HG03520 (cell line): Measurements from ENCODE around the gene SYDE2.
A peak's percentile ranks its signal among the peaks of the same experiment; 100 is the strongest.
"Not testable (repeated sequence)": the region's sequence is repeated elsewhere in the genome, so short reads cannot be mapped to it uniquely, and the experiment has no call there.

Experiments used
- ATAC-seq: cut with Tn5 transposase; IDR thresholded peaks from one replicate; pipeline ENCODE4 v1.9.1; 2021; ENCODE audit warnings: mild to moderate bottlenecking, moderate library complexity; ENCODE audit not compliant: unreplicated experiment

SYDE2 gene

DNA sequence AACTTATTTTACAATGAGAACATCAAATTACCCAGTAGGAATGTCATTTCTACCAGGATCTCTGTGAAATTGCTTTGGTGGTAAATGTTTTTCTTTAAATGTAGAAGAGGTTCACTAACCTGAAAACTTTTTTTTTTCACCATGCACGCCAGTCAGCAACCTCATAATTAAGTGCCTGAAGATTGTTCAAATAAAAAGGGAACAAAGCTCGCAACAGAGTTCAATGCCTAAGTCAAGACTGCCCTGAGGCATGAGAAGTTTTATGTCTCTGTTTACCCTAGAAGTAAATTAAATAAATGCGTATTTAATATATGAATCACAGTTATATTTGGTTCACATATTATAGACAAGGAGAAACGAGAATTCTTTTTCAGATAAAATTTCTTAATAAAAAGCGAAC is 13.8 kb upstream of the SYDE2 start:
- no peak for ATAC-seq

GRCh38 chr1:85208488-85208887 is 7.7 kb upstream of the SYDE2 start:
- ATAC-seq, result no peak

DNA sequence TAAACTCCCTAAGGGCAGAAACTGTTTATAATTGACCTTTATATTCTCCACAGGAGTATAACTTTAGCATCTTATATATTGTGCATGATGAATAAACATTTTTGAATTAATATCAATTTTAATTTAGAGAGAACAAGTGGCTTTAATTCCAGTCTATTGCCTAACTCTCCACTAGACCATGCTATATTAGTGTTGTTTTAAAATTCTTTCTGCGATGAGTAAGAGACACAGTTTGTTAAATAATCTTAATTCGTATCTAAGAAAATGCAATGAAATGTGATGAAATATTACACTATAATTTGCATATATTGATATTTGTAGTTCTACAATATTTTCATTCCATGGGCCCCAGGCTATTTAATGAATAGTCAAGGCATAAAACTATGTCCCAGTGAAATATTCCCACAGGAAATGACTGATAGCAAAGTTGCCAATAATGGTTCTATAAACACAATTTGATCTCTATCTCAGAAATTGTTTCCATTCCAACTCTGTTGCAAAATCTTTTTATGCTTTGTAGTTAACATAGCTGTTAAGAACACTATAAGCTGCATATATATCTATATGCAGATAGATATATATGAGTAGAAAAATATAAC is 2.9 kb upstream of the SYDE2 start:
- no peak for ATAC-seq

- ATAC-seq, result no peak
These were observed 2.0 kb upstream of the SYDE2 start for GRCh38 chr1:85202864-85203255.

GRCh38 chr1:85202092-85202863 is 1.5 kb upstream of the SYDE2 start:
- ATAC-seq, result no peak

DNA sequence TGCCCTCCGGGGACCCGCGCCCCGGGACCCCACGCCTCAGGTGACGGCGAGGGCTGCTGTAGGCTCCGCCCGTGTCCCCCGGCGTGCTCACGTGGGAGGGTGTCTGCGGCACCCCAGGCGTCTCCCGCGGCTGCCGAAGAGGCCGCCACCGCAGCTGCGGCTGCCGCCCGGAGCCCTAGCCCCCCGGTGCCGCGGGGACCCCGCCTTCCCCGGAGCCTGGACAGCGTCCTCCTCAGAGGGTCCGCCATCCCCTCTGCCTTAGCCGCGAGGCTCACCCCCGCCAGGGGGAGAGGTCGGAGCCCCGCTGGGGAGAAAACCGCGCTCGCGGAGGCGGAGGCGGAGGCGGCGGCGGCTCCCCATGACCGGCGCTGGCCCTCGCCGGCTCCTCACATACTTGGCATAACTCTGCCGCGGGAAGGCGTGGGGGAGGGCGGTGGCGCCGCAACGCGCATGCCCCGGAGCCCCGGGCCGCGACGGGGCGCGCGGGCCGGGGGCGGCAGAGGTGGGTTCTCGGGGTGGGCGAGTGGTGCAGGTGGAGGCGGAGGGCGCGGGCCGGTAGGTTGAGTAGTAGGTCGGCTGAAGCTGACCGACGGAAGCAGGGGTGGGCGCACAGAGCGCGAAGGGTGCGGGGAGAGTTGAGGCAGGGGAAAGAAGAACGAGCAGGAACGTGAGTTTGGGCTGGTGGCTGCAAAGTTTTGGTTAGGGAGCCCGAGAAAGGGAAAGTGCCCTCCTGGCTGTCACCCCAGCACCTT is 700 bp upstream of the SYDE2 start:
- ATAC-seq, result peak; percentile 39

DNA sequence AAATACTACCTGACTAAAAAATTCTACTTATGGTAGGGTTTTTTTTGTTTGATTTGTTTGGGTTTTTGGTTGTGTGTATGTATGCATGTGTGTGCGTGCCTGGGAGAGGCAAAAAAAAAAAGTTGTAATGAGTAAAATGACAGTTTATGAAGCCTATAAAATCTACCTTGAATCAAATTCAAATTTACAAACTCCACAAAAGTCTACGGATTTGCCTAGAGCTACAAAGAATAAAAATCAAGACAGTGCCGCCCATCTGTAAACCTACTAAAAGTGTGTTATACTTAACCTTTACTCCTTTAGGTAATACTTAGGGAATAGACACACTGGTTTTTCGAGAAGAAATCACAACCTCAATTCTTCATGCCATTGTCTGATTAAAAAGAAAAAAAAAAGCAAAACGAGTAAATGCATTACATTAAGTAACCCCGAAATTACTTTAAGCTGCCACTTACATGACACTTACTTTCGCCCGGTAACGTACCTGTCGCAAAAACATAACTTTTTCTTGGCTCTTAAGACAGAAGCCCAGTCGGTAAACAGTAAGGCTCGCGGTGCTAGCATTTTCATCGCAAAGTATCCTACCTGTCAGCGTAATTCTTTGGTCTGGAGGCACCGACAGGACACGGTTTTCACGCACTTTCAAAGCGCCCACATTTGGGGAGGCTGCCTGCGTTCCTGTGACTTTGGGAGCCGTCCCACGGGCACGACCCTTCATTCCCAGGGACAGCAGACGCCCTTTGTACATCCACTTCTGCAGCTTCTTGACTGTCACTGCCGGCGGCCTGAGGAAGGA is 951 bp downstream of the SYDE2 start:
- ATAC-seq, result no peak

DNA sequence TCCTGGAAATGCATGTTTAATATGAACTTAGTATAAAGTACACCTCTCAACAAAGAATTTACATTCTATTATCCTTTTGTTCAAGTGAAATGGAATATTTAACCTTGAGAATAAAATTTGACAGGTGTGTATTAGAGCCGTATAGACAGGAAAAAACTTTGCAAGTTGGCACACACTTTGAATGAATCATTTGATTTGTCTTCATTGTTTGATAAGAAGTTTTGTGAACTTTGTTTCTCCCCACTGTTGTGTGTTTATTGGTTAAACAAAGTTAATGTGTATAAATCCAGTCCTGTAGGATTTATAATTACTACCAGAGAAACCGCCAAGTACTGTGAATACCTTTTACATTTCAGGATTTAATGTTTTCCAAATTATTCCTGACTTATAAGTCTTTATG is 2.0 kb downstream of the SYDE2 start:
- ATAC-seq, result no peak

DNA sequence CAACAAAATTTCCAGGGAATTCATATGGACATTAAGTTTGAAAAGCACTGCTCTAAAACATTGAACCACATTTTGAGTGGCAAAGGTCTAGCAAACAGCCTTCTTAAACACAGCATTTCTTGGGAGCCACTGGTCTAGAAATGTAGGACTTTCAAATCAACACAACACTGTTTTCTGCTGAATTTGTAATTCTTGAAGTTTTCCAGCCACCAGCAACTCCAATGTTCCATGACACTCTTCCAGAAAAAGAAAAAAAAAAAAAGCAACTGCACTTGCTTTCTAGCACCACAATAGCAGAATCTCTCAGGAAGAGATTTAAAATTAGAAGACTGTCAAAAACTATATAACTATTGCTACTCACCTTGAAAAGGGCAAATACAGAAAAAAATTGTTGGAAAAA is 4.5 kb downstream of the SYDE2 start:
- no peak for ATAC-seq

GRCh38 chr1:85195703-85196102 is 5.1 kb downstream of the SYDE2 start:
- ATAC-seq, result no peak

- ATAC-seq, result not testable (repeated sequence)
These were observed 8.7 kb downstream of the SYDE2 start for GRCh38 chr1:85192129-85192528.

DNA sequence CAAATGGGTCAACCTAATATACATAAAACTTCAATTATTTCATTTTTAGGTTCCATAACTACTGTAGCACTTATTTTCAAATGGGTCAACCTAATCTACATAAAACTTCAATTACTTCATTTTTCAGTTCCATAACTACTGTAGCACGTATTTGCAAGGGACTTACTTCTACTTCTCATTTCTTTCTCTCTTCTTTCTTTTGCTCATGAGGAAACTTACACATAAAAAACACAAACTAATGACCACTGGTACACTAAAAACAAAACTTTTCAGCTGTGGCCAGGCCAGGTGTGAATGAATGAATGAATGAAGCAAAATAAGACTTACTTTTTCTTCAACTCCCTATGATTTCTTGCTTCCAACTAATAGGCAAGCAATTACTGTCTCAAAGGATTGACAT is 11.7 kb downstream of the SYDE2 start:
- no peak for ATAC-seq

DNA sequence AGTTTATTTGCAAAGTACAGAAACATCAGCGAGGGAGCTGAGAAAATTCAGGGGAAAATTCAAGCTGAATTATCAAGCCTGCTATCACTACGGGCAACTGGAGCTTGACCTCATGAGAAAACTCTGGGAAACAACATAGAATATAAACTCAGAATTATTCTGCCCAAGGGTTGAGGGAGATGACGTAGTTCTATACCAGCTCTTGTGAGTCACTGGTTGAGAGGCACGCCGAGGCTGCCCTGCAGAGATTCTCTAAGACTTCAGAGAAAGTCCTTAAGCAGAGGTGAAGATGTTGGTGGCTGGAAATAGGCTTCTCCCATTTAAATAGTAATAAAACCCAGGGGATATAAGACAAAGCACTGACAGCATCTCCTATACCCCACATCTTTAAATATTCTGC is 12.3 kb downstream of the SYDE2 start:
- no peak for ATAC-seq

DNA sequence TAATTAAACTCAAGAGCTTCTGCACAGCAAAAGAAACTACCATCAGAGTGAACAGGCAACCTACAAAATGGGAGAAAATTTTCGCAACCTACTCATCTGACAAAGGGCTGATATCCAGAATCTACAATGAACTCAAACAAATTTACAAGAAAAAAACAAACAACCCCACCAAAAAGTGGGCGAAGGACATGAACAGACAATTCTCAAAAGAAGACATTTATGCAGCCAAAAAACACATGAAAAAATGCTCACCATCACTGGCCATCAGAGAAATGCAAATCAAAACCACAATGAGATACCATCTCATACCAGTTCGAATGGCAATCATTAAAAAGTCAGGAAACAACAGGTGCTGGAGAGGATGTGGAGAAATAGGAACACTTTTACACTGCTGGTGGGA is 13.8 kb downstream of the SYDE2 start:
- not testable (repeated sequence) for ATAC-seq

- ATAC-seq, result no peak
These were observed 16.6 kb downstream of the SYDE2 start for GRCh38 chr1:85184245-85184644.

DNA sequence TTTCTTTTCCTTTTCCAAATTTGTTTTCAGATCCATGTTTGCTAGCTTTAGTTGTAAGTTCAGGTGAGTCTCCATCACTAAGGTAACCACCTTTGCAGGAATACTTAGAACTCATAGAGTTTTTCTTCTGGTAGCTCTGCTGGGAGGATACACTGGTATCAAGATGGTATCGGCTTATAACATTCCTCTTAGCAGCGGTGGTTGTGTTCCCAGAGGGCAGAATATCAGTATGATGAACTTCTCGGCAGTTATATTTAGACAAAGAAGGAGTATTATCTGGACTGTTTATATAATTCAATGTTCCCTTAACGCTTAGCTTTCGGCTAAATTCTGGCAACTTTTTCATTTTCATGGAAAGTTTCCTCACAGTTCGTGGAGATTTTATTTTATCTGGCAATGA is 18.1 kb downstream of the SYDE2 start:
- no peak for ATAC-seq

- ATAC-seq, result no peak
These were observed 19.9 kb downstream of the SYDE2 start for GRCh38 chr1:85180869-85181268.

DNA sequence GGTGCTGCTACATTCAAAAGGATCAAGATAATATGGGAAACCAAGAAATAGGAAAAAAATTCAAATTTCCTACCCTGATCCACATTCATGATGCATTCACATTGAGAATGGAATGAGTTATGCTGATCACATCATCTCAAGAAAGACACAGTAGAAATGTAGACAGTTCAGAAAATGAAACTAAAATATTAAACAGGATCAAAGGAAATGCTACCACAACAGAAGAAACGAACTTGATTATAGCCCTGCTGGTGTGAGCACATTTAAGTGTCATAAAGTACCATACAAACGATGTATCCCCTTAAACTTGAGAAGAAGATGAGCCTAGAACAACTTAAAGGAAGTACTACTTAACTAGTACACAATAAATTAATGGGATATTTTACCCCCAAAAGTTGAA is 21.3 kb downstream of the SYDE2 start:
- ATAC-seq, result no peak

- ATAC-seq, result no peak
These were observed 22.4 kb downstream of the SYDE2 start for GRCh38 chr1:85178396-85178795.

DNA sequence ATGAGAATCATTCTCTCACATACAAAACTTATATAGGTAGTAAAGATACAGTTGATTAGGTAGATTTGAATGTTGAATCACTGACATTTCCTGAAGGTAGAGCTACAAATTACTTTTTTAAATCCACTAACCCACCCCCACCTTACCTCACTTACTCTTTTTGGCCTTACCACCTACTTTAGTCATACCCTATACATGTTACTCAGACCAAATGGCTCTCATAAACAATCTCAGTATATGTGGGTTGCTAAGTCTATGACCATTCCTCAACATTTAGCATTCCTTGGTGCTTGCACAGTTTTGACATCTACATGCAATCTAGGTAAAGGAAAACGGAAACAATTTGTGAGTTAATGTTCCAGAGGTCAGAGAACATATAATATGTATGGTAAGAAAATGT is 26.3 kb downstream of the SYDE2 start:
- ATAC-seq, result no peak

- ATAC-seq, result no peak
These were observed 28.0 kb downstream of the SYDE2 start for GRCh38 chr1:85172684-85173337.
